GM06990 (cell line): ENCODE data around the gene AQP3.

ENCODE experiments used
- DNase-seq: peaks from one replicate; pipeline ENCODE4 v3.0.0-alpha.2; 2011; ENCODE audit not compliant: insufficient read length; ENCODE audit errors: extremely low read depth
- H3K27me3 ChIP-seq: replicated peaks from 2 replicates; pipeline ENCODE4 v1.6.0; 2011; ENCODE audit warnings: low read length; ENCODE audit not compliant: control insufficient read depth, insufficient read depth
- H3K36me3 ChIP-seq: 2 replicates; pipeline ENCODE4 v1.5.1; 2011; ENCODE audit warnings: low read length; ENCODE audit not compliant: control insufficient read depth, insufficient read depth
- H3K4me3 ChIP-seq: replicated peaks from 2 replicates; pipeline ENCODE4 v1.5.1; 2011; ENCODE audit warnings: low read depth, mild to moderate bottlenecking, control low read depth, low read length
- TF ChIP-seq, protein P1 (sequence below): IDR thresholded peaks from 2 replicates; pipeline ENCODE4 v1.5.1; 2011; ENCODE audit warnings: low read length, control low read depth, mild to moderate bottlenecking, inconsistent platforms; ENCODE audit not compliant: insufficient read depth, poor library complexity, severe bottlenecking

Gene AQP3

GRCh38 chr9:33447799-33448553 is 583 bp upstream of the AQP3 start:
- TF ChIP-seq, protein P1, sequence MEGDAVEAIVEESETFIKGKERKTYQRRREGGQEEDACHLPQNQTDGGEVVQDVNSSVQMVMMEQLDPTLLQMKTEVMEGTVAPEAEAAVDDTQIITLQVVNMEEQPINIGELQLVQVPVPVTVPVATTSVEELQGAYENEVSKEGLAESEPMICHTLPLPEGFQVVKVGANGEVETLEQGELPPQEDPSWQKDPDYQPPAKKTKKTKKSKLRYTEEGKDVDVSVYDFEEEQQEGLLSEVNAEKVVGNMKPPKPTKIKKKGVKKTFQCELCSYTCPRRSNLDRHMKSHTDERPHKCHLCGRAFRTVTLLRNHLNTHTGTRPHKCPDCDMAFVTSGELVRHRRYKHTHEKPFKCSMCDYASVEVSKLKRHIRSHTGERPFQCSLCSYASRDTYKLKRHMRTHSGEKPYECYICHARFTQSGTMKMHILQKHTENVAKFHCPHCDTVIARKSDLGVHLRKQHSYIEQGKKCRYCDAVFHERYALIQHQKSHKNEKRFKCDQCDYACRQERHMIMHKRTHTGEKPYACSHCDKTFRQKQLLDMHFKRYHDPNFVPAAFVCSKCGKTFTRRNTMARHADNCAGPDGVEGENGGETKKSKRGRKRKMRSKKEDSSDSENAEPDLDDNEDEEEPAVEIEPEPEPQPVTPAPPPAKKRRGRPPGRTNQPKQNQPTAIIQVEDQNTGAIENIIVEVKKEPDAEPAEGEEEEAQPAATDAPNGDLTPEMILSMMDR: no peak

DNA sequence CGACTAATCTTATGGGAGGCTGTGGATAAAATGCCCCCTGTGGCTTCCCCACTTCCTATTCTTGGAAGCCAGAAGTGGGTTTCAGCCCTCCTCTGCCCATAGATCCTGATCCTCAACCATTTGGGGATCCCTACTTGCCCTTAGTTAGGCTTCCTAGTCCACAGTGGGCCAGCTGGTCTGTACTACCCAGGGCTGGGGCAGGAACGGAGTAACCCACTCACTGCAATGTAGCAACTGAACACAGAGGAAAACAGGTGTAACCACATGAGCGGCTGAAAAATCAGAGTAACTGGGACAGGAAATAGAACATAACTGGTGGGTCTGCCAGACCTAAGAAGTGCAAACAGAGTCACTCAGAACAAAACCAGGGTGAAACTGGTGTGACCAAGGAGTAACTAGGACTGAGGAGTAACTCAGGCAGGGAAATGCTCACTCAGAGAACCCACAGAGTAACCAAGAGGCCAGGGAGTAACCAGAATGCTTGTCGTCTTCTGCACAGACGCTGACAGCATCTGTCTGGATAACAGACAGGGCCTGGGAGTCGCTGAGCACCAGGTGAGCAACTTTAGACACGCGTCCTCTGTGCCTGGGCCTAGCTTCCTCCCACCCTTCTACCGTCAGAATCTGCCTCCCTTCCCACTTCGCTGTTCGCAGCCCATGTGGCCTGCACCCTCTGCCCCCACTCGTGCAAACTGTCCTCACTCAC is 1.0 kb downstream of the AQP3 start:
- Histone ChIP-seq H3K36me3 (no peaks in the 10 kb centered on the region), H3K4me3 (no peak overlapping the region), H3K27me3 (peaks cover 2% of the 10 kb centered on the region)
- TF ChIP-seq, protein P1: no peak
- DNase-seq: peak; percentile 68

More at GRCh38 chr9:33447799-33448553, 583 bp upstream of the AQP3 start:
- Histone ChIP-seq H3K4me3 (no peak overlapping the region), H3K27me3 (peaks cover 2% of the 10 kb centered on the region), H3K36me3 (no peaks in the 10 kb centered on the region)
- no peak for DNase-seq

DNA sequence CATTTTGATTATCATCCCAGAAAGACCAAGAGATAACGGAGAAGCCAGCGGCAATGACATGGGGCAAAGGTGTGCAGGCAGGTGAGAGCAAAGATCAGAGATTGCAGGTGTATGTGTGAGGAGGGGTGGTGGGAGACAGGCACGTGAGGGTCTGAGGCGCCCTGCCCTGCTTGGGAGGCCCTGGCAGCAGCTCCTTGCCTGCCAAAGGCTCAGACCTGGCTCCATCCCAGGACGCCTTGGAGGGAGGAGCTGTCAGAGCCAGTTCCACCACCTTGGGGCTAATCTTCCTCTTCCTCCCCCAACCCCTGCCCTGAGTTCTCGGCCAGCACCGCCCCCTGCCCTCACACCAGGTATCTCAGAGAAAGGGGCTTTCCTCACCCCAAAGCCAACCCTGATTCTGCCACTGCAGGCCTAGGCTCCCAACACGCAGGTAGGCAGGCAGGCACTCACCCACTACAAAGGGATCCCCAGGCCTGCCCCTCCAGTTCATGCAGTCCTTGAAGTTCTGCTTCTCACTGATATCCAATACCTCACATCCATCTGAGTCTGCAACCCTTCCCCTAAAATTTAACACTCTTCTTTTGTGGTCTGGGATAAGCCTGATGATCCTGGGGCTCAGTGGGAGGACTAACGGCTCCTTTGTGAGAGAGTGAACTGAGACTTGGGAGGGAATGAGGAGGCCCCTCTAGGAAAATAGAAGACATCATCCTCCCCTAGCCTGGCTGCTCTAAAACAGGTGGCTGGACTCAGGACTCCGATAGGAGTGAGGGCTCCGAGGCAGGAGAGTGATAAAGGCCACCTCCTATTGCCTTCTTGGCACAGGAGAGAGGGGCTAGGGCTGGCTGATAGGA is 1.8 kb downstream of the AQP3 start:
- no peak for DNase-seq
- no peak overlapping the region for H3K4me3 ChIP-seq
- TF ChIP-seq, protein P1: no peak

GRCh38 chr9:33443464-33444154 is 3.8 kb downstream of the AQP3 start:
- Histone ChIP-seq H3K4me3 (no peak overlapping the region), H3K27me3 (peaks cover 2% of the 10 kb centered on the region), H3K36me3 (no peaks in the 10 kb centered on the region)
- TF ChIP-seq, protein P1: no peak
- no peak for DNase-seq

More for the DNA sequence above, 1.8 kb downstream of the AQP3 start:
- Histone ChIP-seq H3K27me3 (peaks cover 2% of the 10 kb centered on the region), H3K36me3 (no peaks in the 10 kb centered on the region)

DNA sequence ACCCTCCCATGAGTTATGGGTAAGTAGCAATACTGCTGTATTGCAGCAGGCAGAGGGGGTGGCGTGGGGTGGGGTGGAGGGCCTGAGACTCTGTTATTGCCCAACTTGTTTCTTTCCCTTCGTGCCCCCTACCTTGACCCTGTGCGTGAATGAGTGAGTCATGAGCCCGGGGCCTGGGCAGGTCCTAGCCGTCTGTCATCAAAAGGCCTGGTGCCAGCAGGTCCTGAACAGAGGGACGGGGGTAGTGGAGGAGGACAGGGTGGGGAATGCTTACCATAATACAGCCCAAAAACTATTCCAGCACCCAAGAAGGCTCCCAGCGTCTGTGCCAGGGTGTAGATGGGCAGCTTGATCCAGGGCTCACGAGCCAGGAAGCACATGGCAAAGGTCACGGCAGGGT is 4.3 kb downstream of the AQP3 start:
- no peak for DNase-seq

More for the DNA sequence above, 4.3 kb downstream of the AQP3 start:
- Histone ChIP-seq H3K4me3 (no peak overlapping the region), H3K36me3 (no peaks in the 10 kb centered on the region), H3K27me3 (peaks cover 1% of the 10 kb centered on the region)
- TF ChIP-seq, protein P1: no peak
